GM12878 (cell line): ENCODE results near the gene PHOSPHO1. TPM values are rescaled to one million over a fixed set of nuclear protein-coding genes. Genes with fewer than 3 reads are reported as not detected.

Experiments
- BCL11A ChIP-seq: IDR thresholded peaks from 2 replicates; pipeline ENCODE4 v1.6.1; 2011; ENCODE audit warnings: low read depth, low read length
- CBX5 ChIP-seq: sonication (generic); IDR thresholded peaks from 2 replicates; pipeline ENCODE4 v1.6.1; 2016; ENCODE audit warnings: low read depth, moderate library complexity, mild to moderate bottlenecking, inconsistent platforms
- HDGF ChIP-seq: fragments of 450-650 bp; IDR thresholded peaks from 2 replicates; pipeline ENCODE4 v1.6.1; 2016; ENCODE audit warnings: antibody characterized with exemption
- LARP7 ChIP-seq: fragments of 450-650 bp; IDR thresholded peaks from 2 replicates; pipeline ENCODE4 v1.6.1; 2017; ENCODE audit warnings: mild to moderate bottlenecking
- MXI1 ChIP-seq: fragments of 150-350 bp; IDR thresholded peaks from 2 replicates; pipeline ENCODE4 v1.6.1; 2011; ENCODE audit warnings: low read depth, mild to moderate bottlenecking, inconsistent platforms, low read length, improper control_type of control experiment
- NFYB ChIP-seq: IDR thresholded peaks from 2 replicates; pipeline ENCODE4 v1.6.1; 2011; ENCODE audit warnings: low read depth, mild to moderate bottlenecking, low read length, improper control_type of control experiment, moderate library complexity; ENCODE audit not compliant: insufficient read depth
- POLR2A ChIP-seq: IDR thresholded peaks from 2 replicates; pipeline ENCODE4 v1.6.1; 2011; ENCODE audit warnings: low read depth, mild to moderate bottlenecking, low read length
- POLR2AphosphoS5 ChIP-seq: IDR thresholded peaks from 2 replicates; pipeline ENCODE4 v1.6.1; 2011; ENCODE audit warnings: mild to moderate bottlenecking, low read length, inconsistent platforms
- polyA plus RNA-seq, 11 experiments: library from polyadenylated mRNA; depleted of rRNA in 4 of 11; unstranded in 6 of 11; stranded (reverse) in 5 of 11; fragments of >200 nt; fragmentation: Nextera tagmentation in 4 of 11; fragmentation: Illumina TruSeq in 1 of 11; extraction: Ambion mirVana in 4 of 11; extraction: Trizol in 1 of 11; gene quantifications; 1 replicate in 1 of 11; 2 replicates in 10 of 11; pipeline versions ENCODE4 v1.2.1 to v1.2.3, GENCODE V29; 2011 to 2016; ENCODE audit warnings: inconsistent platforms in 2 of 11, missing spikeins in 2 of 11, low read depth in 1 of 11
- total RNA-seq, 4 experiments: library from RNA; depleted of rRNA in 3 of 4; stranded (reverse); fragments of >200 nt in 3 of 4; fragmentation: Illumina TruSeq in 1 of 4; extraction: Trizol in 1 of 4; gene quantifications; 2 replicates each; pipeline versions ENCODE4 v1.2.1 to v1.2.3, GENCODE V29; 2013 to 2021
- TF ChIP-seq, protein P1 (sequence below): IDR thresholded peaks from 2 replicates; pipeline ENCODE4 v1.6.1; 2011; ENCODE audit warnings: borderline replicate concordance, low read depth, mild to moderate bottlenecking, moderate library complexity, low read length; ENCODE audit not compliant: insufficient read depth, poor library complexity, severe bottlenecking
- TF ChIP-seq, protein P2 (sequence below): IDR thresholded peaks from 2 replicates; pipeline ENCODE4 v1.6.1; 2012; ENCODE audit warnings: low read length, inconsistent platforms

Gene PHOSPHO1
- total and polyA plus RNA-seq, 10 of the 15 experiments (the other 5 are each of a cell fraction or from before 2014, with no cell fraction given), result 0.03 to 1.5 (median 0.16) TPM; not detected in 2

DNA sequence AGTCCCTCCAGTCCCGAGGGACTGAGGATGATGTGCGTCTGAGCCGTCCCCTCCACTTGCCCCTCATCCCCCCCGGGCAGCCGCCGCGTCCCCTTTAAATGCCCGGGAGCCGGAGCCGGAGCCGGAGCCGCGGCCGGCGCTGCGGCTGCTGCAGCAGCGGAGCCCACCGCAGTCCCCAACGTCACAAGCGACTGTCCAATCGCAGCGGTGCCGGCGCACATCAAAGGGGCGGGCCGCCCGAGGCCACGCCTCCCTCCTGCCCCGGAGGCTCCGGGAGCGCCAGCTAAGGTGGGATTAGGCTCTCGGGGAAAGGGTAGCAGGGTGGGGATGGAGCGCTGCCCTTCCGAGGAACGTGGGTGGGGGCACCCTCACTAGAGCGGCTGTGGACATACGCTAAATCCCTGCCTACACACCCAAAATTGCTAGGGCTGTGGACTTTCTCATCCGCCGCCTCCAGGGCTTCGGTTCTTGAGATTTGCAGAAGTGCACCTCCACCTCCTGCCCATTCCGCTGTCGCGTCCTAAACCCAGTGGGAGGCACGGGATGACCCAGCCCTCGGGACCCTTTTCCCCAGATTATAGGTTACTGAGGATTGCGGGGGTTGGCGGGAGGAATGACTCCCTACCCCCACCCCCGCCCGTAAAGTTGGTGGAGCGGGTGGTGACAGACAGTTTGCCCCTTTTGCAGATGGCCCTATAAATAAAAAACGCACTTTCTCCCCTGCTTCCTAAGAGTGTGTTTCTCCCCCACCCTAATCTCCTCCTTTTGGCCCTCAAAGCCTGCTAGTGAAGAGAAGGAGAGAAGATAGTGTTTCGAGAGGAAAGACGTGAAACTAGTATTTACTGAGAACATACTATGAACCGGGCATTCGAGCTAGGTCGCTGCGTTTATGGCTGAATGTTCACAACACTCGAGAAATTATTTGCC lies at the start of gene PHOSPHO1 (continued):
- TF ChIP-seq, protein P1, sequence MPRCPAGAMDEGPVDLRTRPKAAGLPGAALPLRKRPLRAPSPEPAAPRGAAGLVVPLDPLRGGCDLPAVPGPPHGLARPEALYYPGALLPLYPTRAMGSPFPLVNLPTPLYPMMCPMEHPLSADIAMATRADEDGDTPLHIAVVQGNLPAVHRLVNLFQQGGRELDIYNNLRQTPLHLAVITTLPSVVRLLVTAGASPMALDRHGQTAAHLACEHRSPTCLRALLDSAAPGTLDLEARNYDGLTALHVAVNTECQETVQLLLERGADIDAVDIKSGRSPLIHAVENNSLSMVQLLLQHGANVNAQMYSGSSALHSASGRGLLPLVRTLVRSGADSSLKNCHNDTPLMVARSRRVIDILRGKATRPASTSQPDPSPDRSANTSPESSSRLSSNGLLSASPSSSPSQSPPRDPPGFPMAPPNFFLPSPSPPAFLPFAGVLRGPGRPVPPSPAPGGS, result peak; percentile 27
- TF ChIP-seq HDGF (no peak), POLR2AphosphoS5 (peak; percentile 40; the same call in 1 of the 2 replicates), NFYB (peak; percentile 83), CBX5 (0 out of 2 replicates have a peak, but pooled peaks have one; percentile 19), MXI1 (no peak), BCL11A (0 out of 2 replicates have a peak, but pooled peaks have one; percentile 5), POLR2A (peak; percentile 74), LARP7 (0 out of 2 replicates have a peak, but pooled peaks have one; percentile 60)
- TF ChIP-seq, protein P2, sequence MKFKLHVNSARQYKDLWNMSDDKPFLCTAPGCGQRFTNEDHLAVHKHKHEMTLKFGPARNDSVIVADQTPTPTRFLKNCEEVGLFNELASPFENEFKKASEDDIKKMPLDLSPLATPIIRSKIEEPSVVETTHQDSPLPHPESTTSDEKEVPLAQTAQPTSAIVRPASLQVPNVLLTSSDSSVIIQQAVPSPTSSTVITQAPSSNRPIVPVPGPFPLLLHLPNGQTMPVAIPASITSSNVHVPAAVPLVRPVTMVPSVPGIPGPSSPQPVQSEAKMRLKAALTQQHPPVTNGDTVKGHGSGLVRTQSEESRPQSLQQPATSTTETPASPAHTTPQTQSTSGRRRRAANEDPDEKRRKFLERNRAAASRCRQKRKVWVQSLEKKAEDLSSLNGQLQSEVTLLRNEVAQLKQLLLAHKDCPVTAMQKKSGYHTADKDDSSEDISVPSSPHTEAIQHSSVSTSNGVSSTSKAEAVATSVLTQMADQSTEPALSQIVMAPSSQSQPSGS, result no peak
- TF ChIP-seq, all 136 proteins: peak for 23
